HG03521 (cell line): ENCODE measurements around the gene SERPINA10.
"Not testable (repeated sequence)": the region's sequence is repeated elsewhere in the genome, so short reads cannot be mapped to it uniquely, and the experiment has no call there.

Experiments used
- ATAC-seq: cut with Tn5 transposase; IDR thresholded peaks from one replicate; pipeline ENCODE4 v1.9.1; 2021; ENCODE audit warnings: mild to moderate bottlenecking, moderate library complexity; ENCODE audit not compliant: unreplicated experiment

SERPINA10 gene

DNA sequence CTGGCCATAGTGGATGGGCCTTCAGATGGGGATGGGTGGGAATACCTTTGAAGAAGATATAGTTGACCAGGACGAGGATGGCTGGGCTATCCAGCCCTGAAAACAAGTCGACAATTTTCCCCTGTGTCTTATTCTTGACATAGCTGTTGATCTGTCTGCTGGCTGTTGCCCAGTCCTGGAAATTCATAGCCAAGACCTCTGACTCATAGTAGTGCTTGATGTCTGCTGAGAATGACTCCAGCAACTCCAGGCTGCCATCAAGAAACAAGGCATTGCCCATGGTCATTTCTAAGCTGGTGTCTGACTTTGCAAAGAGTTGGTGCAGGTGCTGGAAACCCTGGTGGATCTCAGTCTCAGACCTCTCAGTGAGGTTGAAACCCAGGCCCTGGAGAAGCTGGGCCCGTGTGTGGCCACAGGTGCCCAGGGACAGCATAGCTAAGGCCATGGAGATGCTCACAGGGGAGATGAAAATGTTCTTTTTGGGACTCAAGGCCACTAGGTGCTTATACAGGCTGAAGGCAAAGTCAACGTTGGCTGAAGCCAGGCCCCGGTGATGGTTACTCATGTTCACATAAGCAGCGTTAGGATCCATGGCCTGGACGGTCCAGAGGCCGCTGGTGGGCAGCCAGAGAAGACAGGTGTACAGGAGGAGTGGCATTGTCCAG, 21.1 kb upstream of the SERPINA10 start:
- no peak for ATAC-seq

DNA sequence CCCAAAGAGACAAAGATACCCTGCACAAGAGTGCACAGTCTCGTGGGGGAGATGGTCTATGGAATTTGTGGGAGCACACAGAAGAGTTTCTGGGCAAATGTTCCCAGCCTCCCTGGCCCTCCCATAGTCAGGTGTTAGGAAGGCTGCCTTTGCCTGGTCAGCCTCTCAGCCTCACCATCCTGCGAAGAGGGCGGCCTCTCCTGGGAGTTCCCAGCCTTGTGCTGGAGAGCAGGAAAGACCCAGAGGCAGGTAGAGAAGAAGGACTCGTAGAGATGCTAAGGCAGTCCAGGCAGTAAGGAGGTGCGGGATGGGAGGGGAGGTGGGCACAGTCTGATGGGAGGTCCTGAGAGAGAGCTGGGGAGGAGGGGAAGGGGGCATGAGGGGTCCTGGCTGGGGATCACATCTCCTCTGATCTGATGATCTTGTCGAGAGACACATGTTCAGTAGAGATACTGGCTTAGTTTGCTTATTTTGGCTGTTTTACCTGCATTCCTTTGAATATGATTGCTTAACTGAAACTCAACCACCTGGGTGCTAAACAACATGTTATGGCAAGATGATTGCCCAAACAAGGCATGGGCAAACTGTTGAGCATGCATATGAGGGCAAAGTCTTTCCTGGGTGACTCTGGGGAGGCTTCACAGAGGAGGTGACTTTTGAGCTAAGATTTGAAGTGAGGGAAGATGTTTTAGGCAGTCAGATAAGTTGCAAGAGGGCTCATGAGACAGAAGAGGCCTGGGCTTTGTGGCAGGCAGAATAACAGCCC, 19.6 kb upstream of the SERPINA10 start:
- no peak for ATAC-seq

DNA sequence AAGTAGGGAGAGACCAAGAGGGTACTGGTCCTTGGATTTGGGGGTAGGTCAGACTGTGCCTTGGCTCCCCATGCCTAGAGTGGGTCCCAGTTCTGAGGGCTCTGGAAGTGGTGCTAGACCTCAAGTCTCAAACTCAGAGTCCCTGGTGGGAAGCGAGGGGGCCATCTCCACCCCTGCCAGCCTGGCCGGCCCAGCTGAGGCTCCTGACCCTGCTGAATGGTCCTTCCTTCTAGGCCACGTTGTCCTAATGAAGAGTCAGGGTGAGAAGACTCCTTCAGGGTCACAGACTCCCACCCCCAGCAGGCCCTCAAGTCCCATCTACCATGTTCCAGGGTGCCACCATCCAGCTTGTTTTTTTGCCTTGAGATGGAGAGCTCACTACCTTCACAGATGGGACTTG, 17.2 kb upstream of the SERPINA10 start:
- ATAC-seq = no peak

DNA sequence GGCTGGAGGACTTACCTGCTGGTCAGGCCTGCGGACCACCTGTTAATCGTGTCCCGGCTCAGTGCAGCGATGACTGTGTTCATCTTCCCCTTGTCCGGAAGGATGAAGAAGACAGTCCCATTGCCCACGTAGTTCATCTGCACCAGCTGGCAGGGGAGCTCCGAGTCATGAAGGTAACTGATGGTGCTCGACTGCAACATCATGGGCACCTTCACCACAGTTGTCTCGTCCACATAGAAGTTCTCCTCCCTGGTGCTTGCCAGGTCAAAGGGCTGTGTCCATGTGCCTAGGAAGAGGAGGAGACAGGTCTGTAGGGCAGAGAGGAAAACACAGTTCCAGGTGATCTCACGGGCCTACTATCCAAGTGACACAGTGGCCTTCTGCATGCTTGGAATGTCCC, 16.7 kb upstream of the SERPINA10 start:
- ATAC-seq = no peak

DNA sequence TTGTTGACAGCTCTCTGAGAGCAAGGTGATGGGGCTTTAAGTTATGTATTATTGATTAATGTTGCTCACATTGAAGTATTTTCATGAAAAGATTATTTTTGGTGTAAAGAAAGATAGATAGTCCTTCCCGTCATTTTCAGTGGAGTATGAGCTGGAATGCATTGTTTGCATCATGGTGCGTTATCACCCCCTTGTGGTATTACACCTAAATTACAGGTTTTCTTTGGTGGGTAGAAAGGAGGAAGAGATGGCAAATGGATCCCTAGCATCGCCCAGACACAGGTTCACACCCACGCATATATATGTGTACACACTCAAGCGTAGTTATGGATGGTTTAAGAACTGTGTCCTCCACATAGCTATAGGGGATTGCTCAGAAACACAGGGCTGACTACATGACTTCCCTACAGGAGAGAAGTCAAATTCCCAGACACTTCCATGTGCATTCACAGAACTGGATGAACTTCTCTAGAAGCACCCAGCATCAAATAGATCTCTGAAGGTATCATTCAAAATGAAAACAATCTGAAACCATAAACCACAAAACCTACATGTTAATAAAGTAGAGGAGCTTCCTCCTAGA, 14.4 kb upstream of the SERPINA10 start:
- ATAC-seq = no peak

DNA sequence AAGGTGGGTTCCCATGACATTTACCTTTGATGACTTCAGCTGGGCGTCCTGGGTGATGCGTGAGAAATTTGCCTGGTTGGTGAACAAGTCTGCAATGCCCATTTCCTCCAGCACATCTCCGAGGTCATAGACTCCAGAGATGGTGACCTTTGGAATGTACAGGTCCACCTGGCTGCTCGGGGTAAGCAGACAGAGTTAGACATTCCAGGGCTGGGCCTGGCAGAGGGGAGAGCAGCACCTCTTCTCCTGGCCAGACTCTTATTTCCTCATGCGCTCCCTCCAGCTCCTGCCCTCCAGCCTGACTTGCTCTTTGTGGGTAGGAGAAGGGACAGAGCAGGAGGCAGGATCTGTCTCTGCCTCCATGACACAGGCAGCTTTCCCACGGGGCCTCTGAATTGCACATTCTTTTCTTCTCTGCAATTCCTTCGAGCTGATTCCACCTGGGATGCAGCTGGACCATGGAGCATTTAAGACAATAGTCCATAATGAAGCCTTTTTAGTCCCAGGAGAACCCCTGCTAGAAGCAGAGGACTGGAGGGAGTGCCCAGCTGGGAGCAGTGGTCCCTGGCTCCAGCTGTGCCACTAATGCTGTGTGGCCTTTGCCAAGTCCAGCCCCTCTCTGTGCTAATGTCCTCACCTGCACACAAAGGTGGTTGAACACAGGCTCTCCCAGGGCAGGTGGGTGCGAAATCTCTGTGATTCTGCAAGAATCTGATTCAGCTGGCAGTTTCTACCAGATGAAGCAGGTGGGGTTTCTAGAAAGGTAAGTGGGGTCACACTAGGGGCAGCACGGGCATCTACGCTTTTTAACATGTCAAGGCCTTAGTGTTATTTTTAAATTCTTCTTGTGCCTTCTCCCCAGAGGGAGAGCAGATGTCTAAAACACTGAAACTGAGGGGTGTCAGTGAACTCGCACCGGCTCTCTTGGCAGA, 13.2 kb upstream of the SERPINA10 start:
- ATAC-seq = no peak

DNA sequence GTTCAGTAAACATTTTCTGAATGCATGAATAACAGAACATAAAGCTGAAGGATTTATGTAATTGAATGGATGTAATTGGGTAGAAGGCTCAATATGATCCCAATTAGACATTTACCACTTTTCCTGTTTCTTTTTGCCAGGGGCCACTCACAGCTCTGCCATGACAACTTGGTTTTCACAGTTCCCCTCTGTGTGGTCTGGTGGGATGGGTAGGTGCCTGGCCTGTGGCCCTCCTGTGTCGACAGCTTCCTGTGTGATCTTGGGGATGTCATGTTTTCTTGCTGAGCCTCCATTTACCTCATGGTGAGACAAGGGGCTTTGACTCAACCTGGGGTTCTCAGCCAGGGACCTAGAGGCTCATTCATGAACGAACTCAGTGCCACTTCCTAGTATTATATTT, 12.6 kb upstream of the SERPINA10 start:
- ATAC-seq = no peak

DNA sequence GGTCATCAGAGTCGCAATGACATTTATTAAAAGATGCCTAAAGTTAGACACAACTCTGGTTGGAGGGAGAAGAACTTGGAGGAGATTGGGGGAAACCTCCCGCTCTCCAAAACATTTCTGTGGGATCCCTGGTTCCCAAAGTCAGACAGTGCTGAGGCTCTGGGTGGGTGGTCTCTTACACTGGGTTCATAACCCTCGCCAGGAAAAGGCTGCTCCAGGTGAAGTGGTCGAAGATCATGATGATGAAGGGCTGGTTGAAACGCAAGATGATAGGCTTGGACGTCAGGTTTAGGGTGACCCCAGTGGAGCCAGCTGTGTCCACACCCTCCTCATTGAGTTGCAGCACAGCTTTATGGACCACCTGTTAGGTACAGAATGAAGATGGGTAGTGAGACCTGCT, 11.2 kb upstream of the SERPINA10 start:
- no peak for ATAC-seq

DNA sequence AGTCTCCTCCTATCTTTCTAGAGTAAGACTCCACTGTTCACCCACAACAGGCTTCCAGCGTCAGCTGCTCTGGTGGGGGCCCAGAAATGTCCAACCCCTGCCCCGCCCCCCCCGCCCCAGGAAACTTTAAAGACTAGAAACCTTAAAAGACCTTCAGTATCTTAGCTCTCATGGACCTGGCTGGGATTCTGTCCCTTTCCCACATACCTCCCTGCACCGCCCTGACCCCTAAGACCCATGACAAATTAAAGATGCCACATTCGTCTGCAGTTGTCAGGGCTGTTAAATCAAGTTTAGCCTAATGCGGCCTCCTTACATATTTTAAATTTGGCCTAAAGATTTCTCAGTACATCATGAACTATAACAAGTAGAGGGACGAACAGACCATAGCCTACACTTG, 10.0 kb upstream of the SERPINA10 start:
- ATAC-seq = no peak

DNA sequence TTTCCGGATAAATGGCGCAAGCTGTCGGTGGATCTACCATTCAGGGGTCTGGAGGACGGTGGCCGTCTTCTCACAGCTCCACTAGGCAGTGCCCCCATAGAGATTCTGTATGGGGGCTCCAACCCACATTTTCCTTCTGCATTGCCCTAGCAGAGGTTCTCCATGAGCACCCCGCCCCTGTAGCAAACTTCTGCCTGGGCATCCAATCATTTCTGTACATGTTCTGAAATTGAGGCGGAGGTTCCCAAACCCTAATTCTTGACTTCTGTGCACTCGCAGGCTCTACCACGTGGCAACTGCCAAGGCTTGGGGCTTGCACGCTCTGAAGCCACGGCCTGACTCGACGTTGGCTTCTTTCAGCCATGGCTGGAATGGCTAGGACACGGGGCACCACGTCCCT, 5.1 kb upstream of the SERPINA10 start:
- ATAC-seq = no peak

DNA sequence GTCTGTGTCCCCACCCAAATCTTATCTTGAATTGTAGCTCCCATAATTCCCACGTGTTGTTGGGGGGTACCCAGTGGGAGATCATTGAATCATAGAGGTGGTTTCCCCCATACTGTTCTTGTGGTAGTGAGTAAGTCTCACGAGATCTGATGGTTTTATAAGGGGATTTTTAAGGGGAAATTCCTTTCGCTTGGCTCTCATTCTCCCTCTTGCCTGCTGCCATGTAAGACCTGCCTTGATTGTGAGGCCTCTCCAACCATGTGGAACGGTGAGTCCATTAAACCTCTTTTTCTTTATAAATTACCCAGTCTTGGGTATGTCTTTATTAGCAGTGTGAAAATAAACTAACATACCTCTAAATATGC, 3.1 kb upstream of the SERPINA10 start:
- ATAC-seq = not testable (repeated sequence)

DNA sequence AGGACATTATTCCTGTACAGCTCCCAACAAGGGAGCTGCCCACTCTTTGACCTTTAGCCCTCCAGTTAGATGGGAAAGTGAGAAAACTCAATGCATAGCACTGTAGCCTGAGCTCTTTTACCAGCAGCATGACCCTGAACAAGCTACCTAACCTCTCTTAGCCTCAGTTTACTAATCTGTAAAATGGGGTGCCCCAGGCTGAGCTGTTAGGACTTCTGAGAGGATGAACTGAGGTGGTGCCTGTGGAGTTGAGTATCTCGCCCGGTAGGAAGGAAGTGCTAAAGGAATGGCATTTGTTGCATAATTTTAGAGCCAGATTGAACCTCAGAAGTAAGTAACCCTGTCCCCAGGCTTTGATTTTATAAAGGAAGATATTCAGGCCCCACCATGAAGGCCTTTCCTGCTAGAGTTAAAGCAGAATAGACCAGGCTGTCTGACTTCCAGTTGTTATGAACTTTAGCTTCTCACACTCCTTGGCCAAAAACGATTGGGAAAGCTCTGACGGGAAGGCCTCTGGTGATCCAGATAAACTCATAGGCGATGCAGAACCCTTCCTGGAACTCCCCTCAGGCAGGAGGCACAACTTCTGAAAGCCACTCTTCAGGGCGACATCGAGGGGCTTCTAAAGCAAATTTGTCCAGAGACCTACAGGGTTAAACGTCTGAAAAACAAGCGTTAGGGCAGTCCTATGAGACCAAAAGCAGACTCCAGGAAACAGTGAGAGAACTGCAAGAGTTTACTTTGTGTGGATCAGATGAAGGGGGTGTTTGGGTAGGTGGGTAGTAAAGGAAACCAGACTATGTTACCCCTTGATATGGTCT, 2.5 kb upstream of the SERPINA10 start:
- ATAC-seq = no peak

DNA sequence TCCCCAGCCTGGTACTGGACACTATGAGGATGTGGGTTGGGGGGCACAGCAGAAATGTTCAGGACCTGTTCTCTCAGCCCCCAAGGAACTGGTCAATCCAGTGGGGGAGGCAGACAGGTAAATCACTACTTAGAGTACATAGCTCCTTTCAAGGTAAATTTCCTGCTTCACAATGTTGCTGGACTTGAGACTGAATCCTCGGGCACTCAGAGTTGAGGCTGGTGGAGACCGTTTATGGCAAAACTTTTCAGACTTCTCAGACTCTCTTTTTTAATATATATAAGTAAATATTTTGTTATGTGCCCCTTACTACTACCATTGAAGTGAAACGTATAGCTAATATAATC, 483 bp upstream of the SERPINA10 start:
- ATAC-seq = no peak

DNA sequence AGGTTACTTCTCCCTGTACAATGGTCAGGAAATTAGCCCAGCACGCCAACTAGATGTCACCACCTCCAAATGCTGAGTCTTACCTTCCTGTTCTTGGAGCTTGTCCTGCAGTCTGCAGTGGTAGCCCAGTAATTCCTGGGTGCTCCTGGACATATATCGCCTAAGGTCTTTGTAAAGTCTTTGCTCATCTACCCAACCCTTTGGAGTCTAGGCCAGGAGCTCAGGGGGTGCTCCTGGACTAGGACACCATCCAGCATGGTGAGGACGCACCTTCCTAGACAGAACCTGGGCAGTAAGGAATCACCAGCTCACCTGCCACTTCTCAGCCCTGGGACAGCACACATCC, 569 bp downstream of the SERPINA10 start:
- no peak for ATAC-seq

DNA sequence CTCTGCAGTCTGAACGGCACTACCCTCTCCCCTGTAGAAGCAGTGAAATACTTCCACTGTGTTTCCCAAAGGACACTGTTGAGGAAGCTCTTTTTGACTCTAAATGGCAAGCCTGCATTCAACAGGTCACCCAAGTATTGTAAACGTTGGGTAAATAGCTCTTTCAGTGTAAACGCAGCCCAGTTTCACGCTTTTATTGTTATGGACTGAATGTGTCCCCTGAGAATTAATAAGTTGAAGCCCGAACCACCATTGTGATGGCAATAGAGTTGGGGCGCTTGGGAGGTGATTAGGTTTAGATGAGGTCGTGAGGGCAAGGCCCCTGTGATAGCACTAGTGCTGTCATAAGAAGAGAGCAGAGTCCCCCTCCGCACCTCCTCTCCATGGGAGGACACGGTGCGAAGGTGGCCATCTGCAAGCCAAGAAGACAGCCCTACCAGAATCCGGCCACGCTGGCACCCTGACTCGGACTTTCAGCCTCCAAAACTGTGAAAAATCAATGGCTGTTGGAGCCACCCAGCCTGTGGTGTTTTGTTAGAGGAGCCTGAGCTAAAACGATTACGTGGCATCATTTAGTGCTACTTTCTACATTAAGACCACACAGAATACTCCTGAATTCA, 1.1 kb downstream of the SERPINA10 start:
- ATAC-seq = no peak

DNA sequence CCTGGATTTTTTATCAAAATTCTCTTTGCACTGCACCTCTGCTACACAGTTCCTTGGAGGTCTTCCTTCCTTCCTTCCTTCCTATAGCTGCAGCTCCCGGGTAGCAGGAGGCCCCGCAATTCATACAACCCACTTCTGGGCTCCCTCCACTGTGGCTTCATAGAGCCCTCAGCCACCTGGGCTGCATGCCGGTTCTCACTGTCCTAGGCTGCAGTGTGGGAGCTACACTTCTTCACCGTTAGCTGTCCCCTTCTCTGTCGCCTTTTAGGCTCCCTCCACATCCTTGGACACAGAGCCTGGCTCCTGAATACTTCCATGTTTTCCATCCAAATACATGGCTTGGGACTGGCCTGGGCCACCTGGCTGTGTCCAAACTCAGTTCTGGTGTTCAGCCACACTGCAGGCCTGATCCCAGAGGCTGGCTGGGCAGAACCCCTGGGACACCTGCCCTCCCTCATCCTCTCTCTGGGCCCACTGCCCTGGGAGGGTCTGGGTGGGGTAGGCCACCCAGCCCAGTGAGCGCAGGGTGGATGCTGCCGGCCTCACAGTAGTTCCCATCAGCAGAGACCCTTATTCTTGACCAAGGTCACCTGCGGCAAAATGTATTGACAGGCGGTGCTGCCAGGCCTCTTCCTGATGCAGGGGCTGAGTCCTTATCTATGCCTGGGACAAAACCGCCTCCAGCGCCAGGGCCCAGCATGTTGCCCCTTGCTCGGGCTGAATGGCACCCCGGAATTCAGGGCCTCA, 1.7 kb downstream of the SERPINA10 start:
- no peak for ATAC-seq

DNA sequence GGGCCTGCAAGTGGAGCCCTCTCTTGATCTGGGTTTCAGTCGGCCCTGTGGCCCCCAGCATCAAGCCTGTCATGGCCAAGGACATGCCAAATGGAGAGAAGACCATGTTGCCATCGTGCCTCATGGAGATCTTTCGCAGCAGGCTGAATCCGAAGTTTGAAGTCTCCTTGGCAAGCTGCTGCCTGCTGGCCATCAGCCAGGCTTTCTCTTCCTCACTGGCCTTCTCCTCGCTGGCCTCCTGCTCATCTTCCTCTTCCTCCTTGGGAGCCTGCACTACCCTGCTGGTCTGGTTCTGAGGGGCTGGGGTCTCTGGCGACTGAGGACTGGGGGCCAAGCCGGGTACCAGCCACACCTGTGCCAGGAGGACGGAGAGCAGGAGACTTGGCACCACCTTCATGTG, 2.9 kb downstream of the SERPINA10 start:
- ATAC-seq = no peak

DNA sequence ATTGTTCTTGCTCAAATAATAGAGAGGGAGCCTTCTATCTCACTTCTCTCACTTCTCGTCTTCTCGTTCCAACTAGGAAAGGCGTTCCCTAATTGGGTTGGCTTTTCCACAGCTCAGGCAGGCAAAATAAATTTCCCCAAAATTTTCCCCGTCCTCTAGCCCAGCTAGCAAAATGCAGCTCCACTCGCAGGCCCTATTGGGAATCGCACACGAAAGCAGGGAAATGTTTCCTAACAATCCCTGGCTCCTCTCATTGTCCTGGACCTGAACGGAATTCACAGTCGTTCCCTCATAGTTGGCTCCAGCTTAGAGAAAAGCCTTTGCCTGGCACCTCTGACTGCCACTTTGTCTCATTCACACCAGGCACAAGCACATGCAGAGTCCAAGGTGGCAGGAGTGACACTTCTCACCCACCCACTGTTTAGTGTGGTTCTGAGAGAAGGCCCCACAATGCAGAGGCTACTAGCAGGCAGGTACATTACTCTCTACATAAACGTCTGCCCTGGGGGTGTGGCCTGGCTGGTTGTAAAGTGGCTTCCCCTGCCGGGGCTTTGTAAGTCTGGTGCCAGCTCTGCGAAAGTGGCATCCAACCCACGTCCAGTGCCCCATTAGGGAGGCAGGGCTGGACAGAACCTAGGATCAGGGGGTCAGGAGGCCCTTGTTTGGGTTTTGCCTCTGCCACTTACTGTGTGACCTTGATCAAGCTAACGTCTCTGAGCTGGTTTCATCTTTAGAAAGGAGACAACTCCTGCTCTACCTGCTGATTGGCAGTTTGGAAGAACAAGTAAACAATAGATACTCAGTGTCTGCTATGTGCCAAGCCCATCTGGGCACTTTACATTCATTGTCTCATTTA, 4.2 kb downstream of the SERPINA10 start:
- no peak for ATAC-seq

DNA sequence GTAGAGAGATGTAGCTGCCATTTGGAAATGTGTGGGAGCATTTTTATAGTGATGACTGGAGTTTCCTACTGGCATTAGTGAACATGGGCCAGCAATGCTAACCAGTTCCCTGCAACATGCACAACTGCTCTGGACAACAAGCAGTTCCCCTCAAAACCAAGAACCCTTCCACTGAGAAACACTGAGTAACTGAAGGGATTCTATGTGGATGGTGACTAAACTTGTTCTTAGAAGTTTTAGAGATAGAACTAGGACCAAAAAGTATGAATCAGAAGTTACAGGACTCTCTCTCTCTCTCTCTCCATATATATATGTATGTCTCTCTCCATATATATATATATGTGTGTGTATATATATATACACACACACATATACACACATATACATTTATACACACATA, 7.9 kb downstream of the SERPINA10 start:
- ATAC-seq = no peak
